ENCODE data around the gene CLEC18C.

GRCh38 chr16:70157105-70157476 lies 16.5 kb upstream of the CLEC18C start:
- no peak for TF ChIP-seq ZFP36 (IDR thresholded peaks at IDR 0.05; ENCODE audit: borderline replicate concordance, partially characterized antibody)
- TF ChIP-seq CBX8 (IDR thresholded peaks at IDR 0.05), result no peak
- no peak for TF ChIP-seq CTCF (IDR thresholded peaks at IDR 0.05)
- TF ChIP-seq POLR2A (IDR thresholded peaks at IDR 0.05; ENCODE audit: low read length), result no peak
- TF ChIP-seq, protein P1, sequence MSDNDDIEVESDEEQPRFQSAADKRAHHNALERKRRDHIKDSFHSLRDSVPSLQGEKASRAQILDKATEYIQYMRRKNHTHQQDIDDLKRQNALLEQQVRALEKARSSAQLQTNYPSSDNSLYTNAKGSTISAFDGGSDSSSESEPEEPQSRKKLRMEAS (IDR thresholded peaks at IDR 0.05), result no peak
- TF ChIP-seq JUN (IDR thresholded peaks at IDR 0.05), result no peak
- TF ChIP-seq, protein P2, sequence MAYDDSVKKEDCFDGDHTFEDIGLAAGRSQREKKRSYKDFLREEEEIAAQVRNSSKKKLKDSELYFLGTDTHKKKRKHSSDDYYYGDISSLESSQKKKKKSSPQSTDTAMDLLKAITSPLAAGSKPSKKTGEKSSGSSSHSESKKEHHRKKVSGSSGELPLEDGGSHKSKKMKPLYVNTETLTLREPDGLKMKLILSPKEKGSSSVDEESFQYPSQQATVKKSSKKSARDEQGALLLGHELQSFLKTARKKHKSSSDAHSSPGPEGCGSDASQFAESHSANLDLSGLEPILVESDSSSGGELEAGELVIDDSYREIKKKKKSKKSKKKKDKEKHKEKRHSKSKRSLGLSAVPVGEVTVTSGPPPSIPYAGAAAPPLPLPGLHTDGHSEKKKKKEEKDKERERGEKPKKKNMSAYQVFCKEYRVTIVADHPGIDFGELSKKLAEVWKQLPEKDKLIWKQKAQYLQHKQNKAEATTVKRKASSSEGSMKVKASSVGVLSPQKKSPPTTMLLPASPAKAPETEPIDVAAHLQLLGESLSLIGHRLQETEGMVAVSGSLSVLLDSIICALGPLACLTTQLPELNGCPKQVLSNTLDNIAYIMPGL (CRISPR knock-in tag; IDR thresholded peaks at IDR 0.05; ENCODE audit: borderline replicate concordance), result no peak
- no peak for TF ChIP-seq REST (IDR thresholded peaks at IDR 0.05)
- no peak for TF ChIP-seq HDAC2 (IDR thresholded peaks at IDR 0.05)
